Measurements from ENCODE around the gene FAM120B.

DNA sequence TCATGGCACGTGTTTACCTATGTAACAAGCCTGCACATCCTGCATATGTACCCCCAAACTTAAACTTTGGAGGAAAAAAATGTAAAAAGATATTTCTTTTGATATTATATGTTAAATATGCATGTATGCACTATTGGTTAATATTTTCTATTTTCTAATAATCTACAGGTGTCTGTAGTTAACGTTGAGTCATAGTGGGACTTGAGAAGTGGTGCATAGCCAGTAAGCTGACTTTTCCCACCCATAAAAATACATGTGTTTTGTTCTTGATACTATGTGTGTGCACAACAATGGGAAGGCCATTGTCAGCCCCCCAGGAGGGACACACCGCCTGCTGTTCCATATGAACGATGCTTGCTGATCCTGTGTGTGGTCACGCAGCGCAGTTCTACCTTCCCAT lies 49.1 kb downstream of the FAM120B start:
- TF ChIP-seq, protein P1, sequence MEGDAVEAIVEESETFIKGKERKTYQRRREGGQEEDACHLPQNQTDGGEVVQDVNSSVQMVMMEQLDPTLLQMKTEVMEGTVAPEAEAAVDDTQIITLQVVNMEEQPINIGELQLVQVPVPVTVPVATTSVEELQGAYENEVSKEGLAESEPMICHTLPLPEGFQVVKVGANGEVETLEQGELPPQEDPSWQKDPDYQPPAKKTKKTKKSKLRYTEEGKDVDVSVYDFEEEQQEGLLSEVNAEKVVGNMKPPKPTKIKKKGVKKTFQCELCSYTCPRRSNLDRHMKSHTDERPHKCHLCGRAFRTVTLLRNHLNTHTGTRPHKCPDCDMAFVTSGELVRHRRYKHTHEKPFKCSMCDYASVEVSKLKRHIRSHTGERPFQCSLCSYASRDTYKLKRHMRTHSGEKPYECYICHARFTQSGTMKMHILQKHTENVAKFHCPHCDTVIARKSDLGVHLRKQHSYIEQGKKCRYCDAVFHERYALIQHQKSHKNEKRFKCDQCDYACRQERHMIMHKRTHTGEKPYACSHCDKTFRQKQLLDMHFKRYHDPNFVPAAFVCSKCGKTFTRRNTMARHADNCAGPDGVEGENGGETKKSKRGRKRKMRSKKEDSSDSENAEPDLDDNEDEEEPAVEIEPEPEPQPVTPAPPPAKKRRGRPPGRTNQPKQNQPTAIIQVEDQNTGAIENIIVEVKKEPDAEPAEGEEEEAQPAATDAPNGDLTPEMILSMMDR (IDR thresholded peaks at IDR 0.05), result no peak
- TF ChIP-seq POLR2AphosphoS5 (IDR thresholded peaks at IDR 0.05), result no peak

All from breast epithelium (tissue), 3 donors.